HL-60/S4 treated with phorbol 12-myristate 13-acetate at 8.2 ng/mL for 4 days and 3 days (cell line): ENCODE measurements around the gene CELF3.
"Not testable (repeated sequence)": the region's sequence is repeated elsewhere in the genome, so short reads cannot be mapped to it uniquely, and the experiment has no call there.

Experiments
- in situ Hi-C: fragments of 300-500 bp; cut with MboI; formaldehyde crosslinking; loops from 2 replicates; pipeline ENCODE4 v1.15.0; 2022; ENCODE audit warnings: low sequenced_read_pairs

Gene CELF3

DNA sequence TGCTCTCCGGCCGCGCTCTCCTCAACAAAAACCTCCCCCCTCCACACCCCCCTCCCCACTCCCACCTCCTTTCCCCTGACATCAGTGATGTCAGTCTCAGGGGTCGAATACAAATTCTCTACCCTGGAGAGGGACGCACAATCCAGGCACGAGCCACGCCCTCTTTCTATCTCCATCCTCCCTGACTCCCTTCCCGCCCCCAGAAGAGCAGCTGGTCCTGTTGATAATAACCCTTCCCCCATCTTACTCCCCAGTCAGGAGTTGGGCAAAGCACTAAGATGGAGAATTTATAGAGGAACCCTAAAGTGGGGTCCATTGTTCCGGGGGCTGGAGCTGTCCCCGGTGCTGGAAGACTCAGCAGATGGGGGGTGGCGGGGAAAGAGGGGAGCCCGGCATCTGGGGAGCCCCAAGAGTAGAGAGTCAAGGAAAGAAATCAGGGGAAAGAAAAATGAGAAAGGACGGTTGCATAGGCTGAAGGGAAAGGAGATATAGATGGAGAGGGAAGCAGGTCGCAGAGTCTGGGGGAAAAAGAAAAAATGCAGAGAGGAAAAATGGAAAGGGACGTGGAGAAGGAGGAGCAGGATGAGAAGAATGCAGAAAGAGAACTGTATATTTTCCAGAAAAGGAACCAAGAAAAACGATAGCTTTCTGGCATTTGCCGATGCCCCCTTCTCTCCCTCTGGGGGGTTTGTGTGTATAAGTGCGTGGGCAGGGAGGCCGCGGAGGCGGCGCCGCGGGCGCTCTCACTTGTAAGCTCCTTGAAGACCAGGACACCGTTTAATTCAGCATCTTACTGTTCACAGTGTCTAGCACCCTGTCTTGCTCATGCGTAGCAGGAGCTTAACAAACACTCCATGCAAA is at the start of gene CELF3:
Gene CELF3, minus strand, starts transcription at position 33 of the 861 bp plus-strand sequence. CDS start 783 bp downstream, outside the sequence.
- in situ Hi-C loops = no loop called here

DNA sequence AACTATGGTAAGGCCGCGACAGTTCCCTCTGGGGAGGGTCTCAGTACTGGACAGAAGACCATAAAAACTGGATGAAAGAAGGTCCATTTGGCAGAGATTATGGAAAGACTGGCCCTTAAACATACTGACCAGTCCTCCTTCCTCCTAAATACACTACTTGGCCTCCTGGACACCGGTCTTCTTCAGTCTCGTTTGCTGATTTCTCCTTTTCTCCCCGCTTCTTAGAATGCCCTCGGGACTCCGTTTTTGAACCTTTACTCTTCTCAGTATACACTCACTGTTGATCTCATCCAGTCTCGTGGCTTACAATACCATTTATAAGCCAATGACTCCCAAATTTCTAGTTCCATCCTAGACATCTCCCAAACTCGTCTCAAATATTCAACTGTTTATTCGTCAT is 47.4 kb upstream of the CELF3 start:
- in situ Hi-C loops = no loop called here

DNA sequence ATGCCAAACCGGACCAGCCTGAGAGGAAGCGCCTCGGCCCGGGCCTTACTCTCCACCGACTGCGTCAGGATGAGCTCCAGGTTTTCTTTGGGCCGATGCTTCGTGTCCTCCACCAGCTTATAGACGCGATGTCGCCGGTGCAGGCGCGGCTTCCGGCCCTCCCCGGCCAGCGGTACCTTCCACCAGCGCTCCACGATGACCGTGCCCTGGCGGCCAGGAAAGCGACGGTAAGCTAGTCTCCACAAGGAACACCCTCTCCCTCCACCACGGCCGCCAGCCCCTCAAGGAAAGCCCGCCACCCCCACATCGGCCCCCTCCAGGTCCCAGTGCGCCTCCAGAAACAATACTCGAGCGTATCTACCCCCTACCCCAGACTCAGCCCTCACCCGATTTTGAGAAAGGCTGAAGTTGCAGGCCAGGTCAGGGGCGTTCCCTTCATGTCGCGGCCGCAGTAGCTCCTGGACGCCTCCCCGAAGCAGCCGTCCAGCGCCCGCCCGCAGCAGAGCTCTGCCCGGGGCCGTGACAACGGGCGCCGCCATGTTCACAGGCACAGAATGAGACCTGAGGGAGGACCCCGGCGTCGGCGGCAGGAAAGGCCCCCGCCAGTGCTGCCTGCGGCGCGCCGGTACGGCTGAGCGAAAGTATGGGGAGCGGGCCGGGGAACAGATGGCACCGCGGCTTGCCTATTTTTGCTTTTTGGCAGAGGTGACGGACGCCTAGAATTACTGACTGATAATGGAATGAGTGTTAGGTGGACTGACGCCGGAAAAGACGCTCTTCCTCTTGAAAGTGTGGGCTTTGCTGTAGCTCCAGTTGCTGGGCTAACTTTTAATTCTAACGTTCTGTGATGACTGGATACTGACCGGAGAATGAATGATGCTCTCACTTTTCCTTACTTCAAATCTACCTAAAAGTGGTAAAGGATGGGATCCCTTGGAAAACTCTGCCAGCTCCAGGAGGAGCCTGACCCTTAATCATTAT is 46.6 kb upstream of the CELF3 start, which contains the start of gene MRPL9:
Gene MRPL9, minus strand, starts transcription at position 556 of the 981 bp plus-strand sequence. Its CDS starts 17 bp downstream, at position 539.
- in situ Hi-C loops = no loop called here

DNA sequence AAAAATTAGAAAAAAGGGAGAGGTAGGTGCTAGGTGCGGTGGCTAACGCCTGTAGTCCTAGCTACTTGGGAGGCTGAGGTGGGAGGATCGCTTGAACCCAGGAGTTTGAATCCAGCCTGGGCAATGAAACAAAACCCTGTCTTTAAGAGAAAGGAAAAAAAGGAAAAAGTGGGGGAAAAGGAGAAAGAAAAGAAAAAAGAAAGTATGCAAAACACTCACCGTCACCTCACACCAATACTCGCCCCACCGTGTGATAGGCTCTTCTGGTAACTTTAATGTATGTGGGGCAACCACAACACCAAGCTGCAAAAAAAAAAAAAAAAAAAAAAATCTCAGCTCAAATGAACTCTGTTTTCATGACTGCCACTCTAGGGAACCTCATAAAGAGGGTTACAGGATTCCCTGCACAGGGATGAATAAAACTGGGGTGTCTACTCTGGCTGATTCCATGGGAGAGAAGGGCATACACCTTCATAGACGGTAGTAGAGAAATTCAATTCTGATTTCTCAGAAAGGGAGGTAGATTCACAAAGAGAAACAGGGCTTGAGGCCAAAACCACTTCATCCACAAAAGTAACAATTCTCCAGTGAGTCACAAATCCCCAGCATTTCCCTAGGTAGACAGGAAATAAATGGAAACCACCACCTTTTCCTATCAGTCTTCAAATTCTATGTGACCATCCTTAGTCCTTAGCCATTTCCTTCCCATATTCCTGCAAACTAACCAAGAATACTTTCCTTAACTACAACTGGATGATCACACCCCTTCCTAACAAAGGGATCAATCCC is 44.2 kb upstream of the CELF3 start:
- in situ Hi-C loops = no loop called here

DNA sequence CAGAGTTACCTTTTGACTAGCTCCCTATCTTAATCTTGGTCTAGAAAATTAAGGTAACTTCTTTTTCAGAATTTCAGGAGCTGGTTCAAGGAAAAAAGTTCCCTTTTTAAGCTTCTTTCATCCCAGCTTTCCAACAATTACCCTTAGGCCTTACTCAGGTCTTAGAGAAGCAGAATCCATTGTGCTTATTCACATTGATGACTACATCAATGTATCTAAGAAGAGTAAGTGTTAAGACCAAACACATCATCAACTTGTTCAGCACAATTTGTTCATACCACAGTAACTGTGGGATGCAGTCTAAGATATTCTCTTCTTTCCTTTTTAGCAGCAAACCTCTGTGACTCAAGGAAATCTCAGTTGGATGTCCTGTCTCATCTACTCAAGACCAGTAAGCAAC is 42.6 kb upstream of the CELF3 start:
- in situ Hi-C loops = no loop called here

DNA sequence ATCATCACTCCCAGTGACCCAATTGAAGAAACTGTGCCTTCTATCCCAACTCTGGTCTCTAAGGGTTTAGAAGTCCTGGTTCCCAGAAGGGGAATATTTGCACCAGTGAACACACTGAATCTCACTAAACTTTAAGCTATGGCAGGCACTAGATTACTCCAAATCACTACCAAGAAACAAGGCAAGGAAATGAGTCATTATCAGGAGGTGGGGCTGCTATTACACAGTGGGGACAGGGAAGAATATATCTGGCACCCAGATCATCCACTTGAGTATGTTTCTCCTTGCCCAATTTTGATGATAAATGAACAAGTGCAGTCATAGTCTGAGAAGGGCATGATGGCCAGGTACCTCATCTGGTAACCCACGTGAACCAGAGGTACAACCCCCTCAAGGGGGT is 39.7 kb upstream of the CELF3 start:
- in situ Hi-C loops = no loop called here

DNA sequence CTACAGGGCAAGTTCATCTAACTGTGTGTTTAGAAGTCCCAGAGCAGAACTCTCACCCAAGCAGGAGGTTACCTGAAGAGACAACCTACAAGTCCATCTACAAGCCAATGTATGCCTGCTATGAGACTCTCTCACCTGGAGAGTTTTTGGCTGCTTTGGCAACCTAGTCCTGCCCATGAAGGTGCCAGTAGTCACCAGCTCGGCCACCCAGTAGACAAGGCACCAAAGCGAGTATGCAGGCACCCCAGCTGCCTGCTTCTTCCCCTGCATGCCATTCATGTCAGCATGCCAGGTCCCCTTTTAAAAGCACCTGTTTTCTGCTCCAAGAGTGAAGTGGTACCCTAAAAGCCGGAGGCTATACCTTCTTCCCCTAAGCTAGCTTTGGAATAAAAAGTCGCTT is 24.9 kb upstream of the CELF3 start:
- in situ Hi-C loops = no loop called here

DNA sequence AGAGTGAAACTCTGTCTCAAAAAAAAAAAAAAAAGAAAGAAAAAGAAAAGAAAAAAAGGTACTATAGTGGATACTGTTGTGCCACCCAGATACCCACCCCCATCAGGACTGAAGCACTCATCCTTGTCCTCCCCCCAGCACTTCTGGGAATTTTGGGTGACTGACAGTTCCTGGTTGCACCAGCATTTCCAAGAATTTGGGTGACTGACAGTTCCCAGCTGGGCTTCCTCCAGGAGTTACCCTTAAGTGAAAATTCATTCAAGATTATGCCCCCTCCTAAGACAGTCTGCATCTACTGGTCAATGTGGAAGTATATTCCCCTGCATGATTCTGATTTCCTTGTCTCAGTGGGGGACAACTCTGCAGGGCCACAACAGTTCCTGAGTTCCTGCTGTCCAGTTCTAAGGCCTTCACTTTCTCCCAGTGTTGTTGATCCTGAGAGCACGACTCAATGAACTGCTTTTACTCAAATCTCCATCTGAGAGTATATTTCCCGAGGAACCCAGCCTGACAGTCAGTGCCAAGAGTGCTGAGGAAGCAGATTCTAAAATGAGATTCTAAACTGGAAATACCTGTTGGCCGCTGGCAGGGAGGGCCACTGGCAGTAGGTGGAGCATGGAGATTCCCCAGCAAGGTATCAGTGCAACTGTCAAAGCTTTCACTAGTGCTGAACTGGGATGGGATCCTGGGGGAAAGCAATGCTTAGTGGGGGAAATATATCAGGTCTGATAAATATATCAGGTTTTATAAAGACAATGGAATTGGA is 23.2 kb upstream of the CELF3 start:
- in situ Hi-C loops = no loop called here

DNA sequence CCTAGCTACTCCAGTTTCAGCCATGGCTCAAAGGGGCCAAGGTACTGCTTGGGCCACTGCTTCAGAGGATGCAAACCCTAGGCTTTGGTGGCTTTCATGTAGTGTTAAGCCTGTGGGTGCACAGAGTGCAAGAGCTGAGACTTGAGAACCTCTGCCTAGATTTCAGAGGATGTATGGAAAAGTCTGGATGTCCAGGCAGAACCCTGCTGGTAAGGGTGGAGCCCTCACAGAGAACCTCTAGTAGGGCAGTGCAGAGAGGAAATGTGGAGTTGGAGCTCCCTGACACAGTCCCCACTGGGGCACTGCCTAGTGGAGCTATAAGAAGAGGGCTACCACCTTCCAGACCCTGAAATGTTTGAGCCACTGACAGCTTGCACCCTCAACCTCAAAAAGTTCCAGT is 20.9 kb upstream of the CELF3 start:
- in situ Hi-C loops = no loop called here

DNA sequence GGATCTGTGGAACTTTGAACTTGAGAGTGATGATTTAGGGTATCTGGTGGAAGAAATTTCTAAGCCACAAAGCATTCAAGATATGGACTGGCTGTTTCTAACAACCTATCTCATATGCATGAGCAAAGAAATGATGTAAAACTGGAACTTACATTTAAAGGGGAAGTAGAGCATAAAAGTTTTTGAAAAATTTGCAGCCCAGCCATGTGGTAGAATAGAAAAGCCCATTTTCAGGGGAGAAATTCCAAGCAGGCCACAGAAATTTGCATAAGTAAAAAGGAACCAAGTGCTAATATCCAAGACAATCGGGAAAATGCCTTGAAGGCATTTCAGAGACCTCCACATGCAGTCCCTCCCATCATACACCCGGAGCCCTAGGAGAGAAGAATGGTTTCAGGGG is 20.4 kb upstream of the CELF3 start:
- in situ Hi-C loops = no loop called here

DNA sequence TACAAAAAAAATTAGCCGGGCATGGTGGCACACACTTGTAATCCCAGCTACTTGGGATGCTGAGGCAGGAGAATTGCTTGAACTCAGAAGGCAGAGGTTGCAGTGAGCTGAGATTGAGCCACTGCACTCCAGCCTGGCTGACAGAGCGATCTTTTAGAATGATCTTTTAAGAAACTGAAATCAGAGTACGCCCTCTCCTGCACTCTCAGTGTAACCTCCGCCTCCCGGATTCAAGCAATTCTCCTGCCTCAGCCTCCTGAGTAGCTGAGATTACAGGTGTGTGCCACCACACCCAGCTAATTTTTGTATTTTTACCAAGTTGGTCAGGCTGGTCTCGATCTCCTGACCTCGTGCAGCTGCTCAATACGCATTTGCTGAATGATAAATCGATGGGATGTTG is 17.4 kb upstream of the CELF3 start:
- in situ Hi-C loops = not testable (repeated sequence)

DNA sequence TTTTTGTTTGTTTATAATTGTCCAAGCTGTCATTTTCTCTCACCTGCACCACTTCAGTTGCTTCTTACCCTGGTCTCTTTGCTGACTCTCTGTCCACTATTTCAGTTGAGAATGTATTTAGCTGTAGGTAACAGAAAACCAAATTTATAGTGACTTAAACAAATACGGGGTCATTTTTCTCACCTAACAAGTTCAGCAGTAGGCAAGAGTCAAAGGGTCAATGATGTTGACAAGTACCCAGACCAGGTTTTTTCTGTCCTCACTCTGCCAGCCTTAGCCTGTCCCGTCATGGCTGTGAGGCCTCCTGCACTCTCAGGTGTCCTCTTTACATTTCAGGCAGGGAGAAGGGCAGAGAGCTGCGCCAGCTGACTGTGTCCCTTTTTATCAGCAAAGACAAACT is 16.5 kb upstream of the CELF3 start:
- in situ Hi-C loops = no loop called here

DNA sequence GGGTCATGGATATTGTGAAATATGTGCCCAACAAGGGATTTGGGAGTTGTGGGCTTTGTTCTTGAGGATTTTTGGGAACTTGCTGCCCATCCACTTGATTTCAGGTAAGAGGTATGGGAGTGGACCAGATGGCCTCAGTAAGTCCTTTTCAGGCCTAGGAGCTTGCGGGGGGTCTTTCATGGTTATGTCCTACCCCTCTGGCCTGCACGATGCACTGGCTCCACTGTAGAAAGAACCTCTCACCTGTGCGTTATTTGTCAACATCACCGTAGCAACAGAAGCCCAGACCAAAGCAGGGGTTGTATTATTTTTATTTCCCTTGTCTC is 13.3 kb upstream of the CELF3 start:
- in situ Hi-C loops = no loop called here

DNA sequence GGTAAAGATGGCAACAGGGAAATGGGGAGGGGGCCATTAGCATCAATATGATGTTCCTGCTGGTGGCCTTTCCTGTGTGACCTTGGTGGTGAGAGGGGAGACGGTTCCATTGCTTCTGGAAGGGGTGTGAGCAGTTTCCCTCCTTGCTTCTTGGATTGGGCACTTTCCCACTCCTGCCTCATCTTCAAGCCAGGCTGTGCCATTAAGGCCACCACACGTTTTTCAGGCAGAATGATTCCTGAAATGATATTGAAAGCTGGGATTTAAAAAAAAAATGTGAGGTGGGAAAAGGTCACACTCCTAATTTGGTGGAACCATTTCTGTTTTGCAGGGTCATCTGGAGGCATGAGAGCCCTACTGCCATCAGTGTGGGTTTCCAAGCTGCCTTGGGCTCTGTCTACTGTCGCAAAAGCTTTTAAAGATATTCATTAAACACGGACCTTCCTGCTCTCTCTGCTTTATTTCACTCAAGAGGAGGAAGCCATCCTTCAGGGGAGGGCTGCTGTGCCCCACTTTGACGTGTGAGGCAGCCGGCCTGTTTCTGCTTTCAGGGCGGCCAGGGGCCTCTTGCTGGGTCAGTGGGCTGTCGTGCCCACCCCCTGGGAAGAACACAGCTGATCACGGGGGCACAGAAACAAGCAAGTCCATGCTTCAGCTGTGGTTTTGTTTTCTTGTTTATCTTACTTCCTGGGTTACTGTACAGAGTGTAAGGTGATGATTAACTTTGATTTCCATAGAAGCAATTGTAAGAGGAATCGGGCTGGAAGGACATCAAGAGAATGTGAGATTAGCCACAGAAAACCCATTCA is 12.8 kb upstream of the CELF3 start:
- in situ Hi-C loops = no loop called here

DNA sequence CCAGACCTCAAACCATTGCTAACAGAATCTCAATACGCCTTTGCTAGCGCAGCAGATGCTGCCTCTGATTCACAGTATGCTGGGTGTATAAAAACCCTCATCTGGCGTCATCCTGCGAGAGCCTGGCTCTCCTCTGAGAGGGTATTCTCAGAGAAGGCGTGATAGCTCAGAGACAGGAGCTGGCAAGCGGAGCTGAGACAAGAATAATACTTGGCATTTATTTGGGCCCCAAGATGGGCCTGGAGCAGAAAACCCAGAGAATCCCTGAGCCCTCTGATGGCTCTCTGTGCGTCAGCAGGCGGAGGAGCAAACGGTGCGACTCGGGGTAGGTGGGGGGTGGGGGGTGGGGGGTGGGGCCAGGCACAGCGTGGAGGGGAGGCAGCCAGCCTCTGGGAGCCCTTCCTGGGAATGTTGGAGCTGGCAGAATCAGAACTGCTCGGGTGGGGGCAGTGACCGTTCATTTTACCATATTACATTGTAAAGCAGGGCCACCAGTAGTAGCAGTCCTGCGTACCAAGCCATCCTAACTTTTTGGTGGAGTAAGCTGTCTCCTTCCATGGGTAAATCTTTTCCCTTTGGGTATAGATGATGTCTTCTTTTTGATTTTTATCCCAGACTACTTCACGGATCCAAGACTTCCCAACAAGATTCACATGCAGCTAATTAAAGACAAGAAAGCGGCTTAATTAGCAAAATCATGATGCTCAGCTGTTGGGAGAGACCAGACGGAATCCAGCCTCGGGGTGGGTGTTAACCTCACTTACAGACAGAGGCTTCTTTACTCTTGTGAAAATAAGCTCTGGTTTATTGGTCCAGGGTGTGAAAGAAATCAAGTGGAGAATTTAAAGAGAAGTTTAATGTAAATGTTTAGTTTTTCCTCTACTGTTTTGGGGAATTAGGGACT is 11.8 kb upstream of the CELF3 start:
- in situ Hi-C loops = no loop called here

DNA sequence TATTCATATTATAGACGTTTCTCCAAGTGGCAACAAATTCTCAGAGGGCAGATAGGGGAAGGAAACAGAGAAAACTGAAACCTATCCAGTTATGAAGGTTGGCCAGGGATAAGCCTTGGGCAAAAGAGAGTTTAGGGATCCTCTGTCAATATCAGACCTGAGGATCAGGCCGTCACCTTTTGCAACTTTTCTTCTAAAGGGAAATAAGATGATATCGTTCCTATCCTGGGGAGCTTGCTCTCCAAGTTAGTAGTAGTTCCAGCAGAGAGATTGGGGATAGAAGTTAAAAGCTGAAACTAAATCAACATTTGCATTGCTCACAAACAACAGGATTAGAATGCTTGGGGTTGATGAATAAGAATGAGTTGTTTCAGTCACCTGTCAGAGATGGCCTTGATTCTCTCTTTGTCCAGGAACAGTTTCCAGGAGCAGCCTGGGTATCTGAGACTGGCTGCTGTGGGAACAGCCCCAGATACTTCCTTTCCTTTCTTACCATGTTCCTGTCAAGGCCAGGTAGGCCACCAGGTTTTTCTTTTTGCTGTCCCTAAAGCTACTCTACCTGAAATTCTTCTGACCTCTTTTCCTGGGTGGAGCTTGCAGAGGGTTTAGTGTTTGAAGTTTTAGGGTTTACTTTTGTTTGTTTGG is 7.2 kb upstream of the CELF3 start:
- in situ Hi-C loops = no loop called here

DNA sequence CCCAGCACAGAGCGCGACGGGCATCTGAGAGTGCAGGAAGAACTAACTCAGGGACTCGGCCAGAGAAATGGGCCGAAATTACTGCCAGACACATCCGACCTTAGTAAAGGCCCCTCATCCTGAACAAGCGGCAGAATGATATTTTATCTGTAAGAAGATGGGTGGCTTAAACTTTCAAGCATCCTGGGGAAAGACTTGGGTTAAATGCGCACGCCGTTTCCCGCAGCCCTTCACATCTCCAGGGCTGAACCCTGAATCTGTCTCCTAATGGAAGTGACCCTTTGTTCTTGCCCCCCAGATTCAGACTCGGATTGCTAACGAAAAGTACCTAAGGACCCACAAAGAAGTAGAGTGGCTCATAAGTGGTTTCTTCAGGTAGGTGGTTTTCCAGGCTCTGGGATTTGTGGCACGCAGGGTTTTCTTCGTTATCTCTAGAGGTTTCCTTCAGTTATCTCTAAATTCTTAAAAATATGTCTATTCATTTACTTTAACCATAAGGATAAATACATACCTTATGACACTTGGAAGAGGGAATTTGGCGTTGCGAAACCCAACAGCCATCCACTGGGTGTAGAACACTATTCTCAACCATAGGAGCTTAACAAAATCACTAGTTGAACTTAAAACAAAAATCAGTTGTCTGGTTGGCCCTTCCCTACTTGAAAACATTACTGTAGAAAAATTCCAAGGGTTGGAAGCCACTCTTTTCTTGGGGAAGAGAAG is 5.3 kb upstream of the CELF3 start:
- in situ Hi-C loops = no loop called here
